Activated effector memory CD4-positive, alpha-beta T cell treated with Interleukin-2 at 50 U/mL for 16 hours (primary cell): ENCODE data around the gene URGCP.

Experiments
- DNase-seq: peaks from one replicate; pipeline ENCODE4 v3.0.0-alpha.2; 2020

URGCP gene, protein sequence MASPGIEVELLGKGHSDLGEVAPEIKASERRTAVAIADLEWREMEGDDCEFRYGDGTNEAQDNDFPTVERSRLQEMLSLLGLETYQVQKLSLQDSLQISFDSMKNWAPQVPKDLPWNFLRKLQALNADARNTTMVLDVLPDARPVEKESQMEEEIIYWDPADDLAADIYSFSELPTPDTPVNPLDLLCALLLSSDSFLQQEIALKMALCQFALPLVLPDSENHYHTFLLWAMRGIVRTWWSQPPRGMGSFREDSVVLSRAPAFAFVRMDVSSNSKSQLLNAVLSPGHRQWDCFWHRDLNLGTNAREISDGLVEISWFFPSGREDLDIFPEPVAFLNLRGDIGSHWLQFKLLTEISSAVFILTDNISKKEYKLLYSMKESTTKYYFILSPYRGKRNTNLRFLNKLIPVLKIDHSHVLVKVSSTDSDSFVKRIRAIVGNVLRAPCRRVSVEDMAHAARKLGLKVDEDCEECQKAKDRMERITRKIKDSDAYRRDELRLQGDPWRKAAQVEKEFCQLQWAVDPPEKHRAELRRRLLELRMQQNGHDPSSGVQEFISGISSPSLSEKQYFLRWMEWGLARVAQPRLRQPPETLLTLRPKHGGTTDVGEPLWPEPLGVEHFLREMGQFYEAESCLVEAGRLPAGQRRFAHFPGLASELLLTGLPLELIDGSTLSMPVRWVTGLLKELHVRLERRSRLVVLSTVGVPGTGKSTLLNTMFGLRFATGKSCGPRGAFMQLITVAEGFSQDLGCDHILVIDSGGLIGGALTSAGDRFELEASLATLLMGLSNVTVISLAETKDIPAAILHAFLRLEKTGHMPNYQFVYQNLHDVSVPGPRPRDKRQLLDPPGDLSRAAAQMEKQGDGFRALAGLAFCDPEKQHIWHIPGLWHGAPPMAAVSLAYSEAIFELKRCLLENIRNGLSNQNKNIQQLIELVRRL

DNA sequence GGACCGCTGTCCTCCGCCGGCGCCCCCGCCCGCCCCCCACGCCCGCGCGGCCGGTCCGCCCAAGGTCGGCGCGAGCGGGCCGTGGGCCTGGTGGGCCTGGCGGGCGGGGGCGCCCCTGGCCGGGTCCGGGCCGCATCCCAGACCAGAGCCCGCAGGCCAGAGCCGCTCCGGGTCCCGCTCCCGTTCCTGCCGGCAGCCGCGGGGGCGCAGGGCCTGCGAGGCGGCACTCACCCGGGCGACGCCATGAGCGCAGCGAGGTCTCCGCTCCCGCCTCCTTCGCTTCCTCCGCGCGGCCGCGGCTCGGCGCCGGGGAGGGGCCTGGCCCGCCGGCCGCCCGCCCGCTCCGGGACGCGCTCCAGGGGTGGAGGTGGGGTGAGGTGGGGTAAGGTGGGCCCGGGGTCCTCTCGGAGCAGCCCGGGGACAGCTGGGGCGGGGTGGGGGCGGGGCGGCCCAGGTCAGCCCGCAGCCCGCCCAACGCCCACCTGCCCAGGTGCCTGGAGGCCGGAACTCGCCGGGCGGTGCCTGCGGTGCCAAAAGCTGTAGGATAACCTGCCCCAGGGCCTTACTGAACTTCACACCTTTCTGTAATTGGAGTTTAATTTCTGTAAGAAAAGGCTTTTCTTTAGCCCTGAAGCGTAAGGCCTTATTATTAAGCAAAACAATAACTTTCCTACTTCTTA, at the start of gene URGCP:
URGCP (minus strand) TSS at position 266 of the 680 bp plus-strand sequence; CDS start at position 245, 21 bp downstream.
- DNase-seq: peak; percentile 37

DNA sequence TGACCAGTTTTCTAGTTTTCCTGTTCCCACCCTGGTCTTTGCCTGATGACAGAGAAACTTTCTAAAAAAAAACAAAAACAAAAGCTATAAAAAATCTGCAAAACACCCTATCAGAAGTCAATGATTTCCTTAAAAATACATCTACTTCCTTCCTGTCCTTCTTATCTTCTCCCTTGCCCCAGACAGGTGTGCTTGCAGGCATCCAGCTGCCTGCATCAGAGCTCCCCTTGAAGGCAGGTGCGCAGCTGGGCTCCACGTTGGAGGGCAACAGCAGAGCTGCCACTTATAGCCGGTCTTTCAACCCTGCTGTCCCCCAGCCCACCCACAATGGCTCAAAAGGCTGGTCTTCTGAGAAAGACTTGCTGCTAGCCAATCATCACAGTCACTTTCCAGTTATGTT, 49.6 kb upstream of the URGCP start:
- DNase-seq: no peak

DNA sequence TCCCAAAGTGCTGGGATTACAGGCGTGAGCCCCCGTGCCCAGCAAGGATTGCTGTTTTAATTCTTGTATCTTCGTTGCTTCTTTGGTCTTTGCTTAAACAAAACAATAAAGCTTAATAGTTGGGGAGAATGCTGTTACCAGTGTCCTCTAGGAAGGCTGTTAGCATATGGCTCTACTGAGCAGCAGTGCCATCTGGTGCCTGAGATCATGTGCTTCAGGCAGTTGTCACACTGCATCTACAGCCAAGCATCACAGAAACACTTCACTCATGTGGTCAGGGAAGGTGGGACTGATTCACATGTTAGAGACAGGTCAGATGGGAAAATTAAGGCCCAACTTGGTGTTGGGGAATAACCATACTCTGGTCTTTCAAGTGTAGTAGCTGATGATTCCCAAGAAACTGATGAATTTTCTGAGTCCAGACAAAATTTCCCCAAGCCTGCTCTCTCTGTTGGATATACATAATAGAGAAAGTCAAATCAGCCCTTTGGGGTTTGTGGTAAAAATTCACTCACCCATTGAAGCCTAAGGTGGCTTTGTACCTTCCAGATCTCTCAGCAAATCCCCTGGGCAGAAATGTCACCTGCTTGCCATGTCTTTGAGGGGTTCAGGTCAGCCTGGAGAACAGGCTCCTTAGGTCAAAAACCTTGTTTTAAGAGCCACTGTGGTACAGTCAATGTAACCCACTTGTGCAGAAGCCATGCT, 48.3 kb upstream of the URGCP start:
- DNase-seq: no peak

DNA sequence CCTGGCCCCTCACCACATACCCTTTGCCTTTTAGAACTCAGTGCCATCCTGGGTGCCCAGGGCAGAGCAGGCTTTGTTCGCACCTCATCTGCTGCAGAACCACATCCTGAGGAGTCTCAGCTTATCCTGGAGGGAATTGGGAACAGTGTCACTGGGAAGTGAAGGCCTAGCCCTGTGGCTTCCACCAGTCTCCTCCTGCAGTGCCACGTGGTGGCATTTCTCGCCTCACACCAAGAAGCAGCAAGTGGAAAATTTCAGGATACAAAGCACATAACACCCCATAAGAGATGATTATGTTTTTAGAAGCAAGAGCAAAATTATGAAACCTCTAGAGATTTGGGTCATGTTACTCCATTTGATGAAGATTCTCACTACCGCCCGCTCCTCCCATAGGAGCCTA, 46.7 kb upstream of the URGCP start:
- no peak for DNase-seq

DNA sequence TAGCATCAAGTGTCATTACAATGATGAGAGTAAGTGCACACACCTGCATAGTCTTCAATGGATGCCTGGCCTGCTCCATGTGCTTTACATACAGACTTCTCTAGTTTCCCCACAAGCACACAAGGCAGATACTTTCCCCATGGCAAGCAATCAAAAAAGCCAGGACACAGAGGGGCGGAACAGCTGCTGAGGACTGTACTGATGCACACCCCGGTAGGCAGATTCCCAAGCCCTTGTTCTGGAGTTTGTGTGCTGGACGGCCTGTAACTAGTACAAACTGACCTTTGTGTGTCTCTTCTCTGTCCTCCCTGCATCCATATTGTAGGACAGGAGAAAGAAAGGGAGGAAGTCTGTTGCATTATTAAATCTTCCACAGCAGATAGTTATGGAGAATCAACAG, 45.6 kb upstream of the URGCP start:
- no peak for DNase-seq

DNA sequence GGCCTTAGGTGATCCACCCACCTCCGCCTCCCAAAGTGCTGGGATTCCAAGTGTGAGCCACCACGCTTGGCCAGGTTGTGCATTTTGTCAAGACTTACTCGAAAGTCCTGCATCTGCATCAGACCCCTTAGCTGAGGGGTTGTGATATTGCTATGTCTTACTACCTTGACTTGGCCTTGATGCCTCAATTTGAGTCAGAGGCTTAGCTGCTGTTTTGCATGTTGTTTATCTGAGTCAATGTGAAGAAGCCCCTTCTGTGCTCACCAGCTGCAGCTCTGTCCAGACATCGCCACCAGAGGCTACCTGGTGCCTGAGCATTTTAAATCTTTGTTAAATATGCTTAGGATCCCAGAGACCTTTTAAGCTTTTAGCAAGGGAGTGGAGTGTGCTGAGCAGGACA, 37.9 kb upstream of the URGCP start:
- DNase-seq: no peak

DNA sequence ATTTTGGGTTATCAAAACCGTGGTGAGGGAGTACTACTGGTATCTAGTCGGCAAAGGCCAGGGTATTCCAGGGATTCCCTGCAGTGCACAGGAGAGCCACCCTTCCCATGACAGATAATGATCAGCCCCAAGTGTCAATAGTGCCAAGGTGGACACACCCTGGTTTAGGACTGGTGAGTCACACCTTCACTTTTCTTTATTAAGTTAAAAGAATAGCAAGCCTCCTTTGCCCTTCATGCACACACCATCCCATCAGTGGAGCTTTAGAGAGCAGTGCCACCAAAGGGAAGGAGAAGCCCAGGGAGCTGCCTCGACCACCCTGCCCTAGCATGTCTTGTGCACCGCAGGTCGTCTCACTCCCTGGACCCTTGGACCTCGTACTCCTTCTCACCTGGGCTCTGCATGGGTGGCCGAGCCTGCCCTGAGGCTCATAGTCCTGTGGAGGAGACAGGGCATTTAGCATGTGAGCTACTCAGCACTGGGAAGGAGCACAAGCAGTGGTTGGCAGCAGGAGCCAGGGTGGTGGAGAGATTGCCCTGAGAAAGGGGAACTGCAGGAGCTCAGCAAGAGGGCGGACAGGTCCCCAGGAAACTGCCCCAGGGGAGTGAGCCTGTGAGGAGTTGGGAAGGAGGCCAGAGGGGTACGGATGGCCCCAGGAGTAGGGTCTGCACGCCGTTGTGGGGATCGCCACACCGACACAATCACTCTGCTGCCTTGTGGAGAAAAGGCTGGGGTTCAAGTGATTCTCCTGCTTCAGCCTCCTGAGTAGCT, 37.2 kb upstream of the URGCP start:
- DNase-seq: no peak

DNA sequence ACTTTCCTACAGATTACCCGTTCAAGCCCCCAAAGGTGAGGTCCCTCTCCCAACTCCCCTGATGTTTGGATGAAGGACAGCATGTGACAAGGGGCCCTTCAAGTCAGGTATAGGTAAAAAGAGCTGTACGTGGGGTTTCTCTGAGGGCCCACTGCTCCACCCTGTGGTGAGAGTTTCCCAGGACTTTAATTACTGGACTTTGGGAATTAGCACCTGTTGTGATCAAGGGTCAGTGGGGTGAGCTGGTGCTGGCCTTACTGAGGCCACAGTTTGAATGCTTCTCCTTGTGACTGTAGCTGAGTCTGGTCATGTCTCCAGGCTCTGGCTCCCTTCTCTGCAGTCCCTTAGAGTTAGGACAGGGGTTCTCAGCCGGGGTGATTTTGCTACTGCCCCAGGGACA, 36.6 kb upstream of the URGCP start:
- DNase-seq: no peak

DNA sequence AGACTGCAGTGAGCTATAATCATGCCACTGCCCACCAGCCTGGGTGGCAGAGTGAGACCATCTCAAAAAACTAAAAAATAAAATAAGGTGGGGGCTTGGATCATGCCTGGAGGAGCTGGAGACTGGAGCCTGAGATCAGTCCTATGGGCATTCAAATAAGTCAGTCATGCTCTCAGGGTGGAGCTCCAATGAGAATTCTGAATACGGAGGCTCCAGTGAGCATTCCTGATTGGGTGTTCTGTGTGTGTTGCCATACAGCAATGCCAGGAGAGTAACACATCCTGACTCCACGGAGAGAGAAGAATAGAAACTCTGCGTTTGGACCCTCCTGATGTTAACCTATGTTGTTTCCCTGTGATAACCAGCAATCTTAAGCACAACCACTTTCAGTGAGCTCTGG, 35.9 kb upstream of the URGCP start:
- no peak for DNase-seq

DNA sequence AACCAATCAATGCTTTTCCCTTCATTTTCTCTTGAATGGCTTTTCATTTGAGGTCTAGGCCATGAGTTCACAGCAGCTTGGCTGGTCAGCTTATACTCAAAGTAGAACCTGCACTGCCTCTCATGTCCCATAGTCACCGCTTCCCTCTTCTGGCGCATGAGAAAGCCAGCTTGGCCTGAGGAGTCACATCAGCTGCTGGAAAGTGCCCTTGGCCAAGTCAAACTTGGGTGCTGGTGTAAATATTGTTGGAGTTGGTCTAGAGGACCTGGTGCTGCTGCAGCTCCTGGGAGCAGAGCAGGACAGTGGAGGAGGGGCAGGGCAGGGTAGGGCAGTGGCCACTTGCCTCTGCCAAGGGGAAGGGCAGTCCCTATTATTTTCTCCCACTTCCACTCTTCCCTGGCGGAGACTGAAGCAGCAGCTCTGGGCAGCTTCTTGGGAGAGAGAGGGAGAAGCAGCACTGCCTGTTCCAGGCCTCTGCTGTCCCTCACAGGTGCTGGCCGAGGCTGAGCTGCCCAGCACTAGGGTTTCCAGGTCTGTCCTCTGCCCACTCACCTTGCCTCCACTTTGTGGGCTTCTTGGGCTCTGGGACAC, 32.6 kb upstream of the URGCP start:
- DNase-seq: no peak

DNA sequence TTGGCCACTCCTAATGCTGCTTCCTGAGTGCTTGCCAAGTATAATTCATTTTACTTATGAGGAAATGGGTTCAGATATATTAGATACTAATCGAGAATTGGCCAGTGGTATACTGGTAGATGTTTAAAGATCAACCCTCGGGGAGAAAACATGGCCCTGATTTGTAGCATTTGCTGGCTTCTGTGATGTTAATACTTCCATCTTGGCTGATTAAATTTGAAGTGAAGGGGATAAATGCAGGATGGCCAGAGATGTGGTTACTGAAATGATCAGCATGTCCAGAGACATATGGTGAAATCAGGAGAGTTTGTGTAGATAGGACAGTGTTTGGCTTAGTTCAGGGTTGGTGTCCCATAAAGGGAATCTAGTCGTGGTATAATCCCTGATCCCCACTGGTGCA, 31.0 kb upstream of the URGCP start:
- DNase-seq: no peak

DNA sequence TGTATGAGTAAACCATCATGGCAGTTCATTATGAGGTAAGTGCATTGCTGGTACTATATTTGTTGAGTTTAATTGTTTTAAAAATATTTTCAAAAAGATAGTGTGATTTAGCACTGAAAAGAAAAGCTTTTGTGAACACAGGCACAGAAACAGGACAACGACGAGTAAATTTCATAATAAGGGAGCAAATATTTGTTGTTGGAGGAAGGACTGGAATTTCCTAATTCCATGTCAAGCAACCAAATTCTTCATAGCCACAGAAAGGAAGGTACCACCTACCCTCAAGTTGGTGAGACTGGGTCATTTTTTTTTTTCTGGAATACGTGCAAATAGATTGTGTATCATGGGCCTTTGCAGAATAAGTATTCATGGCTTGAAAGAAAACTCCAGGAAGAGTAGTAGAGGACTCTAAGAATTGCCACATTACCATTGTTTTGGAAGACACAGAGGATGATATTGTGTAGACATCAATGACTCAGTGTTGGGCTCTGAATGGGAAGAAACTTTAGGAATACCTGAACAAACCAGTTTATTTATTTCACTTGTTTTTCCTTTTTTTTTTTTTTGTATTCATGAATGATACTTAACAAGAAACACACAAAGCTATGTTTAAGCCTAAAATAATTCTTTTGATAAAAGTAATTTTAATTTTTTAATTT, 27.6 kb upstream of the URGCP start:
- DNase-seq: no peak

DNA sequence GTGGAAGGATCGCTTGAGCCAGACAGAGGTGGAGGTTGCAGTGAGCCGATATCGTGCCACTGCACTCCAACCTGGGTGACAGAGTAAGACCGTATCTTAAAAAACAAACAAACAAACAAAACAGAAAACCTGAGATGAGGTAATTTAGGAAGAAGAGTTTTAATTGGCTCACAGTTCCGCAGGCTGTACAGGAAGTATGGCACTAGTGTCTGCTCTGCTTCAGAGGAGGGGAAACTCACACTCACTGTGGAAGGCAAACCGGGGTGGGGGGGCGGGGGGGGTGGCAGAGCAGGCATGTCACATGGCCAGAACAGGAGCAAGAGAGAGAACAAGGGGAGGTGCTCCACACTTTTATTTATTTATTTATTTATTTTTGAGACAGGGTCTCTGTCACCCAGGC, 24.9 kb upstream of the URGCP start:
- no peak for DNase-seq

DNA sequence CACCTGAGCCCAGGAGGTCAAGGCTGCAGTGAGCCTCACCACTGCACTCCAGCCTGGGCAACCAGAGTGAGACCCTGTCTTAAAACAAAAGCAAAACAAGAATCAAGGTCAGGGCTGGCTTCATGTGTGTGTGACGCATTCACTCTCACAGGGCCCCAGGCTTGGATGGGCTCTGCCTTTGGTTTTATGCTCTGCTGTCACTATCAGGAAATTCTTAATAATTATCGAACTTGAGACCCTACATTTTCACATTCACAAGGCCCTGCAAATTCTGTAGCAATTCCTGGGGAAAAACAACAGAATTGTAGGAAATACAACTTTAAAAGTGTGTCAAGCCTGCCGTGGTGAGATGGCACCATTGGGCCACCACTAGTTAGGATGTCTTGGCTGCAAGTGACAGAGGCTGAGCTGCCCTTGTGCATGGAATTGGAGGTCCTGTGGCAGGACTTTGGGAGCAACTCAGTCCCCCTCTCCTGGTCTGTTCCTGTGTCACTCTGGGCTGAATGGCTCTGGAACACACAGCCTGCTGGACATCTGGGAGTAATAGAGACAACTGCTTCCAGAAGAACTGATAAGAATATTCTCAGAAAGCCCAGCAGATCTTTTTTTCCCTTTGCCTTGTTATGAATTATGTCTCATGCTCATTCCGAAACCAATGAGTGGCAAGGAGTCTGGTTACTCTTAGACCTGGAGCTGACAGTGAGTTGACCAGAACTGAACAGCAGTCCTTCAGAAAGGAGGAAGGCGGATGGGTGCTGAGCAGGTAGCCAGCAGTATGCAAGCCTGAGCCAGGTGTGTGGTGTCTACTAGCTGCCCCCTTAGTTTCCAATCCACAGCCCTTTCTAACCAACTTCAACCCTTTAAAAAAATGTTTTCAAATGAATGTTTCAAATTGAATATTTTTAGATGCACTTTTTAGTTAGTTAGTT, 23.4 kb upstream of the URGCP start:
- no peak for DNase-seq

DNA sequence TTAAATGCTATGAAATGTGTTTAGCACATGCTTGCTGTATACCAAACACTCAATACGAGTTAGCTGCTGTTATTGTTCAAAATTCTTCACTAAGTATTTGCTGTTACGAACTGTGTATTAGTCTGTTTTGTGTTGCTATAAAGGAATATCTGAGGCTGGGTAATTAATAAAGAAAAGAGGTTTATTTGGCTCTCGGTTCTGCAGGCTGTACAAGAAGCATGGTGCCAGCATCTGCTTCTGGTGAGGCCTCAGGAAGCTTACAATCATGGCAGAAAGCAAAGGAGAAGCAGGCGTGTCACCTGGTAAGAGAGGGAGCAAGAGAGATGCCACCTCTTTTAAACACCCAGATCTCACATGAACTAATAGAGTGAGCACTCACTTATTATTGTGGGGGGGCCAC, 21.4 kb upstream of the URGCP start:
- no peak for DNase-seq

DNA sequence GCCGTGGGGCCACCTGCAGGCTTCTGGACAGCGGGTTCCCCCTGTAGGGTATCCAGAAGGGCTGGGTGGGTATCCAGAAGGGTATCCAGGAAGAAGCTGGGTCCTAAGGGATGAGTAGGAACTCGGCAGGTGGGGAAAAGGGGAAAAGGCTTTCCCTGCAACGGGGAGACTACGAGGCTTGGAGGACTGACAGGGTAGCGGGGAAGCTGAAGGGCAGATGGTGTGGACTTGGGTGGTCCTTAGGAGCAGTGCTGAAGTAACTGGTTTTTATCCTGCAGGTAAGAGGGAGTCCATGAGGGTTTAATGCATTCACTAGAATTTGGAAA, 20.4 kb upstream of the URGCP start:
- no peak for DNase-seq

DNA sequence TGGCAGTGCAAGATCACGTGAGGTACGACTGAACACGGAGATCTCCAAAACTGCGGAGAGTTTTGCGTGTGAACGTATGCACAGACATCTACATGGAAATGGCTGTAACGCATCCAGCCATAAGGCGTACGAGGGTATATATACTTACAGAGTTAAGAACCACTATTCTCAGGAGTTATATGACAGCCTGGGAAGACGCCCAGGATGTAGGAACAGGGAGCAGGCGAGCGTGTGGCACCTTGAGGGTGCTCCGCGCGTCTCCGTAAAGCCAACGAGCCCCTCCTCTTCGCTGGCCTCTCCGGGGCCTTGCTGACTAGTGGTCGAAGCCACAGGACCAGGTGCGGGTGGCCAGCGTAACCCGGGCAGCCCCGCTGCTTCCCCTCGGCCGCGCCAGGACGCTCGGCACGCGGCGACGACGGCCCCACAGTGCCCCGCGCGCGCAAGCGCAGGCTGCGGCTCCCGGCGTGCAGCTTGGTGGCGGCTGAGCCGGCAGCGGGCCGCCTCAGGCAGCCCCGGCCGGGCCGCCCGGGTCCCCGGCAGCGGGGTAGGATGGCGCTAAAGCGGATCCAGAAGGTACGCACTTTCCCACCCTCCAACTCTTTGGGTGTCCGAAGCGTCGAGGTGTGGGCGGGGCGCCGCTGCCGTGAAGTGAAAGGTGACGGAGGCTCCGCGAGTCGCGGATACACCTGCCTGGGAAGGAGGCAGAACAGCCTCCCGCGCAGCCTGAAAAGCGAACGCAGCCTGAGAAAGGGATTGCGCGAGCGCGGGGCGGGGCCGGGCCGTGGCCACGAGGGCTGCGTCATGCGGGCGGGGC, 19.8 kb upstream of the URGCP start, which contains the start of gene UBE2D4:
UBE2D4 (plus strand) TSS at position 453 of the 814 bp plus-strand sequence; CDS start at position 550, 97 bp downstream.
- peak; percentile 85 for DNase-seq

DNA sequence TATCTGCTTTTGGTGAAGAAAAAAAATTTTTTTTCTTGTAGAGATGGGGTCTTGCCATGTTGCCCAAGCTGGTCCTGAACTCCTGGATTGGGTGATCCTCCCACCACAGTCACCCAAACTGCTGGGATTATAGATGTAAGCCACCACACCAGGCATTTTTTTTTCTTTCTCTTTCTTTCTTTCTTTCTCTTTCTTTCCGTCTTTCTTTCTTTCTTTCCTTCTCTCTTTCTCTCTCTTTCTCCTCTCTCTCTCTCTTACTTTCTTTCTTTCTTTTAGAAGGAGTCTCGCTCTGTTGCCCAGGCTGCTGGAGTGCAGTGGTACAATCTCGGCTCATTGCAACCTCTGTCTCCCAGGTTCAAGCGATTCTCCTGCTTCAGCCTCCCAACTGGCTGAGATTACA, 16.3 kb upstream of the URGCP start:
- DNase-seq: no peak

DNA sequence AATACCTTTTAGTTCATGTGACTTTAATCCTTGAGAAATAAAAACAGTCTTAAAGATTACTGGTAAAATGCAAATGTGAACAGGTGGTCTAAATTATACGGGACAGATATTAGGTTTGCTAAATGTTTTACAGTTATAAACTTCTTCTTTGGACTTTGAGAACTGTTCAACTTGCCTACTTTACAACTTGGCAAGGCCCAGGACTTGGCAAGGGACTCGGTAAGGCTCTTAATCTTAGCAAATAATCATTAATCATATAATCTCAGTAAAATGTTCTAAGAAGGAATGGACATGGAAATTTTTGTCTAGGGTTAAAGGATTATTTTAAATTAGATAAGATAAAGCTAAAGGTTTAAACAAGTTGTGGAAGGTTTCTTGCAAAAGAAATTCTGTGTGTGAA, 15.0 kb upstream of the URGCP start:
- DNase-seq: no peak
